ENCODE results near the gene ZSCAN32.

DNA sequence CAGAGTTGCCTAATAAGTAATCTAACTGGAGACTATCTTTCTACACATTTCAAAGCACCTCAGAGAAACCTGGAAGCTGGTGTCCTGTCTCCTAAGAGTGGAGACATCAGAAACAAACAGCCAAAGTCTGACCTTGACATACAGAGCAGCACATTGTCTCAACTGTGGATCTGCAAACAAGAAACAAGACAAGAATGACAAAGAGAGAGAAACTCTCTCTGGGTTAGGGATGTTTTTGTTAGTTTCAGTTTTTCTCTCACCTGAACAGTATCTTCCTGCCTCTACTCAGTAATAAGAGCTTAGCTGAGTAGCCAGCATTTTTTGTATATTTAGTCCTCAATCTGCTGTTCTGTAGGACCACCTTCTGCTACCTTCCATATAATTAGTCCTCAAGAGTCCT lies 33.6 kb upstream of the ZSCAN32 start:
- TF ChIP-seq POLR2AphosphoS5 (IDR thresholded peaks at IDR 0.05; ENCODE audit: low read depth, low read length) (no peak), CTCF (IDR thresholded peaks at IDR 0.05; ENCODE audit: control extremely low read depth in 1 of 3, insufficient read depth in 1 of 3, low read depth in 1 of 3, low read length in 3 of 3) (no peak), E2F6 (IDR thresholded peaks at IDR 0.05) (no peak), SP4 (IDR thresholded peaks at IDR 0.05; ENCODE audit: low read length) (no peak), SUZ12 (IDR thresholded peaks at IDR 0.05; ENCODE audit: low read length) (no peak), SRF (IDR thresholded peaks at IDR 0.05; ENCODE audit: low read depth, low read length) (no peak), RXRA (IDR thresholded peaks at IDR 0.05; ENCODE audit: insufficient read depth, low read depth, low read length) (no peak), EZH2 (IDR thresholded peaks at IDR 0.05; ENCODE audit: low read depth, low read length, severe bottlenecking) (no peak)

All from H1 (cell line).